Esophagus muscularis mucosa (tissue), 4 donors: ENCODE results near the gene RGMA. TPM values are rescaled to one million over a fixed set of nuclear protein-coding genes. Genes with fewer than 3 reads are reported as not detected.

Source experiments
- DNase-seq: peaks from one replicate; pipeline ENCODE4 v3.0.0-alpha.2; 2017; ENCODE audit errors: extremely low spot score
- H3K27ac ChIP-seq, 4 donors: fragments of 200-600 bp; sonication (generic); replicated peaks in 1 of 4; 1 replicate in 3 of 4; 2 replicates in 1 of 4; pipeline ENCODE4 v1.5.1; 2016 to 2019; ENCODE audit warnings: mild to moderate bottlenecking in 1 of 4
- H3K27me3 ChIP-seq, 4 donors: fragments of 200-600 bp; sonication (generic); one replicate each; pipeline versions ENCODE4 v1.5.1 to v1.6.0; 2016 to 2019
- H3K36me3 ChIP-seq, 4 donors: fragments of 200-600 bp; sonication (generic); one replicate each; pipeline ENCODE4 v1.5.1; 2016 to 2019
- H3K4me1 ChIP-seq, 4 donors: fragments of 200-600 bp; sonication (generic); one replicate each; pipeline ENCODE4 v1.5.1; 2016 to 2019
- H3K4me3 ChIP-seq, 4 donors: fragments of 200-600 bp; sonication (generic); 1 replicate in 2 of 4; 2 replicates in 2 of 4; pipeline ENCODE4 v1.5.1; 2016 to 2019; ENCODE audit warnings: mild to moderate bottlenecking in 4 of 4, moderate library complexity in 1 of 4
- H3K9me3 ChIP-seq, 4 donors: fragments of 200-600 bp; sonication (generic); 1 replicate in 3 of 4; 2 replicates in 1 of 4; pipeline ENCODE4 v1.5.1; 2016 to 2019
- EP300 ChIP-seq: sonication (generic); formaldehyde crosslinking; IDR thresholded peaks from one replicate; pipeline ENCODE4 v1.6.1; 2017; ENCODE audit warnings: antibody characterized with exemption
- POLR2A ChIP-seq: fragments of 450-650 bp; IDR thresholded peaks from one replicate; pipeline ENCODE4 v1.6.1; 2017; ENCODE audit warnings: antibody characterized with exemption, moderate library complexity, mild to moderate bottlenecking, low read depth
- POLR2AphosphoS5 ChIP-seq, 2 donors: sonication (generic); formaldehyde crosslinking; IDR thresholded peaks; one replicate each; pipeline ENCODE4 v1.6.1; 2017; ENCODE audit warnings: antibody characterized with exemption in 2 of 2
- WGBS: methylation state at CpG from one replicate; pipeline ENCODE4 v1.1.5; 2018; 5-methylcytosine and 5-hydroxymethylcytosine counted together
- intact Hi-C: fragments of 100-400 bp; cut with DNase I; formaldehyde crosslinking; loops from one replicate; pipeline ENCODE4 v1.15.1; 2023
- total RNA-seq, 4 donors: library from RNA; depleted of rRNA; stranded (reverse); fragments of >200 nt; gene quantifications; one replicate each; pipeline versions ENCODE4 v1.1.0 to v1.2.1, GENCODE V29; 2016
- TF ChIP-seq, protein P1 (sequence below), 3 experiments: fragments of 200-600 bp in 2 of 3; fragments of 450-650 bp in 1 of 3; sonication (generic) in 2 of 3; IDR thresholded peaks; one replicate each; pipeline ENCODE4 v1.5.1; 2017 to 2019; ENCODE audit warnings: antibody characterized with exemption in 3 of 3, mild to moderate bottlenecking in 2 of 3, moderate library complexity in 1 of 3

RGMA gene
- total RNA-seq, 4 donors from 2014 or later: 101 to 312 (median 188) TPM

DNA sequence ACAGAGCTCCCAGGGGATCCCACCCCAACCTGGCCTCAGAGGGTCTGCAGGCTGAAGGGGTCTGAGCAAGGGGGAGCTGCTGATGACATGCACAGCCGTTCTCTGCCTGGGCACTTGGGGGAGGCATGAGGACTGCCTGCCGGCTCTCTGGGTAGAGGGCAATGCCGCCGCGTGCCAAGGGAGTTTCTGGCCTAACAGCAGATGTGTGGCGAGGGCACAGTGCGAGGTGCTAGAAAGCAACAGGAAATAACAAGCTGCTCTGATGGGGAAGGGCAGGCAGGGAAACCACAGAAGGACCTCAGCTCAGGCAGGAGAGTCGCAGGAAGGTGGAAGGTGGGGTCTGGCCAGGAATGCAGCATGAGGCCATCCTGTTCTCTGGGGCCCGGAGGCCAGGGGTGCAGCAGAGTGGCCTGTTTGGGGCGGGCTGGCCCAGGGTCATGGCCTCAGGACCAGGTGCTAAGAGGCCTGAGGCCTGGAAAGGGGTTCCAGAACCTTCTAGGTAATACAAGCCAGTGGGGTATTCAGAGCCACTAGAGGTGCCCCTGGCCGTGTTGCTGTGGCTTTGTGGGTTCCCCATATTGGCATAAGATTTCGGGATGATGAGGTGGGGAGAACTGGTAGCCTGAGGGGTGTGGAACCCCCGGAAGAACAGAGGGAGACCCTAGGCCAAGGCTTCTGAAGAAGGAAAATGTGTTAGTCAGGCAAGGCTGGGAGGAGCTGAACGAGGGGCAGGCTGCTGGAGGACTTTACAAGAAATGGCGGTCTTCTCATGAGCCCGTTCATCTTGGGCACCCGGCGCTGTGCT lies 41.2 kb downstream of the RGMA start:
- intact Hi-C loops: no loop called here
- Histone ChIP-seq H3K36me3 (peaks cover 42 to 98% (median 79%) of the 10 kb centered on the region in 4 donors), H3K27me3 (no peaks in the 10 kb centered on the region), H3K4me3 (no peak overlapping the region), H3K27ac (peak overlapping the region in 3 of 4 donors; percentile 30 to 59 (median 48)), H3K4me1 (peaks cover 3 to 85% (median 82%) of the 10 kb centered on the region in 4 donors), H3K9me3 (peaks cover 0 to 9% (median 1%) of the 10 kb centered on the region in 4 donors)
- TF ChIP-seq, protein P1, sequence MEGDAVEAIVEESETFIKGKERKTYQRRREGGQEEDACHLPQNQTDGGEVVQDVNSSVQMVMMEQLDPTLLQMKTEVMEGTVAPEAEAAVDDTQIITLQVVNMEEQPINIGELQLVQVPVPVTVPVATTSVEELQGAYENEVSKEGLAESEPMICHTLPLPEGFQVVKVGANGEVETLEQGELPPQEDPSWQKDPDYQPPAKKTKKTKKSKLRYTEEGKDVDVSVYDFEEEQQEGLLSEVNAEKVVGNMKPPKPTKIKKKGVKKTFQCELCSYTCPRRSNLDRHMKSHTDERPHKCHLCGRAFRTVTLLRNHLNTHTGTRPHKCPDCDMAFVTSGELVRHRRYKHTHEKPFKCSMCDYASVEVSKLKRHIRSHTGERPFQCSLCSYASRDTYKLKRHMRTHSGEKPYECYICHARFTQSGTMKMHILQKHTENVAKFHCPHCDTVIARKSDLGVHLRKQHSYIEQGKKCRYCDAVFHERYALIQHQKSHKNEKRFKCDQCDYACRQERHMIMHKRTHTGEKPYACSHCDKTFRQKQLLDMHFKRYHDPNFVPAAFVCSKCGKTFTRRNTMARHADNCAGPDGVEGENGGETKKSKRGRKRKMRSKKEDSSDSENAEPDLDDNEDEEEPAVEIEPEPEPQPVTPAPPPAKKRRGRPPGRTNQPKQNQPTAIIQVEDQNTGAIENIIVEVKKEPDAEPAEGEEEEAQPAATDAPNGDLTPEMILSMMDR (IDR thresholded peaks at IDR 0.05): no peak
- TF ChIP-seq POLR2A (no peak), EP300 (no peak), POLR2AphosphoS5 (IDR thresholded peaks at IDR 0.05) (no peak)
- no peak for DNase-seq
- WGBS: 76% methylated on average over 15 of the region's 18 CpGs

DNA sequence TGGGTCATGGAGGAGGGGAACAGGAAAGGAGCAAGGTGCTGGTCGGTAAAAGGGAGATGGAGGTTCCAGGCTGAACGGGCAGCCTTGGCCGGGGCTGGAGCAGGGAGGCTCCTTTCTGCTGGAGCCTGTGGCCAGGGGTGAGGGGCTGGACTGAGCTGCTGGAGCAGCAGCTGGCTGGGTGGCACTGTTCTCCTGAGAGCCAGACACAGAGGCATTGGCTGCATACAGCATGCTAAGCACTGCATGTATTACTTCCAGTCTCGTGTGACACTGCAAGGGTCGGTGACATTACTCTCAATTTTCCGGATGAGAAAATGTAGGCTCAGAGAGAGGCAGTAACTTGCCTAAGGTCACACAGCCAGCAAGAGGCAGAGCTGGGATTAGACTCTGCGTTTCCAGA lies 42.3 kb downstream of the RGMA start:
- Histone ChIP-seq H3K36me3 (peaks cover 38 to 96% (median 72%) of the 10 kb centered on the region in 4 donors), H3K9me3 (peaks cover 0 to 9% (median 1%) of the 10 kb centered on the region in 4 donors), H3K4me1 (peaks cover 3 to 74% (median 72%) of the 10 kb centered on the region in 4 donors), H3K4me3 (no peak overlapping the region), H3K27me3 (no peaks in the 10 kb centered on the region), H3K27ac (no peak overlapping the region)
- 80% methylated on average over 6 of the region's 7 CpGs for WGBS
- DNase-seq: no peak
- no peak for TF ChIP-seq POLR2A
- TF ChIP-seq, protein P1 (IDR thresholded peaks at IDR 0.05): no peak
- TF ChIP-seq POLR2AphosphoS5 (IDR thresholded peaks at IDR 0.05): no peak
- TF ChIP-seq EP300: no peak
- intact Hi-C loops: no loop called here

DNA sequence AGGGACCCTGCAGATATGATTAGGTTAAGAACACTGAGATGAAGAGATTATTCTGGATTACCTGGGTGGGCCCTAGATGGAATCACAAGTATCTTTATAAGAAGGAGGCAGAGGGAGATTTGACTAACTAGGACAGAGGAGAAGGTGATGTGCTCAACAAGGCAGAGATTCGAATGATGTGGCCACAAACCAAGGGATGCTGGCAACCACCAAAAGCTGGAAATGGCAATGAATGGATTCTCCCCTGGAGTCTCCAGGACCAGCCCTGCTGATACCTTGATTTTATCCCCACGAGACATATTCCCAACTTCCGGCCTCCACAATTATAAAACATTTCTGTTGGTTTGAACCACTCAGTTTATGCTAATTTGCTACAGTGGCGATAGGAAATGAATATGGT lies 42.9 kb downstream of the RGMA start:
- no peak overlapping the region for H3K27ac ChIP-seq
- no peaks in the 10 kb centered on the region for H3K27me3 ChIP-seq
- H3K36me3 ChIP-seq: peaks cover 32 to 94% (median 66%) of the 10 kb centered on the region in 4 donors
- intact Hi-C loops: no loop called here
- peaks cover 0 to 9% (median 1%) of the 10 kb centered on the region in 4 donors for H3K9me3 ChIP-seq
- 94% methylated on average over 4 of the region's 4 CpGs for WGBS
- H3K4me1 ChIP-seq: peaks cover 3 to 68% (median 66%) of the 10 kb centered on the region in 4 donors
- DNase-seq: no peak
- TF ChIP-seq, protein P1 (IDR thresholded peaks at IDR 0.05): no peak
- no peak for TF ChIP-seq POLR2AphosphoS5 (IDR thresholded peaks at IDR 0.05)
- no peak for TF ChIP-seq EP300
- TF ChIP-seq POLR2A: no peak
- H3K4me3 ChIP-seq: no peak overlapping the region

DNA sequence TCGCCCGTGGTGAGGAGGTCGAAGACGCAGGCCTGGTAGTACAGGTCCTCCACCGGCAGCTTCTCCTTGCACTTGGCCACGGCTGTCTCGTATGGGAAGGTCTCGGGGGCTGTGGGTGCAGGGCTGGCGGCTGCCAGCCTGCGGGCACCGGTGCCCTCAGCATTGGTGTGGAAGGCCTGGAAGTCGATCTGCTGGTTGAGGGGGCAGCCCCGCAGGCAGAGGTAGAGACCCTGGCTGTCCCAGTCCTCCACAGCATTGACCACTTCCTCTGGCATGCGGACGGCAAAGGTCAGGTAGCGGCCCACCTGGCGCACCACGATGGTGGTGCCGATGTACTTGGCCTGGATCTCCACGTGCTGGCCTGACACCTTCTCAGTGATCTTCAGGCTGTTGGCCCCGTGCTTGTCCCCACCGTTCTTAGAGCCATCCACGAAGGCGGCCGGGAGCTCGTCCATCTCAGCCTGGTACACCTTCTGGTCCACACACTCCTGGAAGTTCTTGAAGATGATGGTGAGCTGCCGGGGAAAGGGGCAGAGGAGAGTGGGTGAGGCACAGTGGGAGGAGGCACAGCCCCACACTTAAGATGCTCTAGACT lies 43.7 kb downstream of the RGMA start:
- no peaks in the 10 kb centered on the region for H3K27me3 ChIP-seq
- H3K36me3 ChIP-seq: peaks cover 25 to 86% (median 58%) of the 10 kb centered on the region in 4 donors
- TF ChIP-seq EP300: no peak
- TF ChIP-seq, protein P1 (IDR thresholded peaks at IDR 0.05): no peak
- TF ChIP-seq POLR2AphosphoS5 (IDR thresholded peaks at IDR 0.05): no peak
- no peak for TF ChIP-seq POLR2A
- intact Hi-C loops: no loop called here
- WGBS: 88% methylated on average over 11 of the region's 27 CpGs
- DNase-seq: no peak
- H3K9me3 ChIP-seq: peaks cover 0 to 9% (median 1%) of the 10 kb centered on the region in 4 donors
- H3K4me3 ChIP-seq: no peak overlapping the region
- peak overlapping the region in 3 of 4 donors; percentile 33 to 40 (median 38) for H3K27ac ChIP-seq
- H3K4me1 ChIP-seq: peaks cover 3 to 60% (median 57%) of the 10 kb centered on the region in 4 donors
